Ascending aorta (tissue), 2 donors: ENCODE measurements around the gene GDF9. TPM values are rescaled to one million over a fixed set of nuclear protein-coding genes. Genes with fewer than 3 reads are reported as not detected.
"Not testable (repeated sequence)": the region's sequence is repeated elsewhere in the genome, so short reads cannot be mapped to it uniquely, and the experiment has no call there.

ENCODE experiments used
- DNase-seq, 2 donors: peaks; one replicate each; pipeline ENCODE4 v3.0.0-alpha.2; 2019; ENCODE audit warnings: low spot score in 2 of 2
- H3K27ac ChIP-seq, 2 donors: fragments of 200-600 bp; sonication (generic); one replicate each; pipeline ENCODE4 v1.5.1; 2016 to 2017; ENCODE audit warnings: mild to moderate bottlenecking in 1 of 2
- H3K27me3 ChIP-seq: fragments of 200-600 bp; sonication (generic); one replicate; pipeline ENCODE4 v1.5.1; 2017
- H3K36me3 ChIP-seq, 2 donors: fragments of 200-600 bp; sonication (generic); one replicate each; pipeline ENCODE4 v1.5.1; 2016
- H3K4me1 ChIP-seq, 2 donors: fragments of 200-600 bp; sonication (generic); one replicate each; pipeline ENCODE4 v1.5.1; 2016 to 2017; ENCODE audit warnings: mild to moderate bottlenecking in 1 of 2
- H3K4me3 ChIP-seq, 2 donors: fragments of 200-600 bp; sonication (generic); one replicate each; pipeline ENCODE4 v1.5.1; 2016 to 2017; ENCODE audit warnings: mild to moderate bottlenecking in 1 of 2
- H3K9me3 ChIP-seq, 2 donors: fragments of 200-600 bp; sonication (generic); one replicate each; pipeline ENCODE4 v1.5.1; 2016
- intact Hi-C: fragments of 100-400 bp; cut with DNase I; formaldehyde crosslinking; loops from one replicate; pipeline ENCODE4 v1.15.1; 2023
- total RNA-seq: library from RNA; depleted of rRNA; stranded (reverse); fragments of >200 nt; gene quantifications from one replicate; pipeline ENCODE4 v1.1.0, GENCODE V29; 2016
- TF ChIP-seq, protein P1 (sequence below), 3 experiments: fragments of 200-600 bp in 2 of 3; fragments of 450-650 bp in 1 of 3; sonication (generic) in 2 of 3; IDR thresholded peaks; one replicate each; pipeline ENCODE4 v1.5.1; 2016 to 2019; ENCODE audit warnings: antibody characterized with exemption in 3 of 3, mild to moderate bottlenecking in 1 of 3, moderate library complexity in 1 of 3

GDF9 gene
- total RNA-seq, 1 donor from 2014 or later: not detected

DNA sequence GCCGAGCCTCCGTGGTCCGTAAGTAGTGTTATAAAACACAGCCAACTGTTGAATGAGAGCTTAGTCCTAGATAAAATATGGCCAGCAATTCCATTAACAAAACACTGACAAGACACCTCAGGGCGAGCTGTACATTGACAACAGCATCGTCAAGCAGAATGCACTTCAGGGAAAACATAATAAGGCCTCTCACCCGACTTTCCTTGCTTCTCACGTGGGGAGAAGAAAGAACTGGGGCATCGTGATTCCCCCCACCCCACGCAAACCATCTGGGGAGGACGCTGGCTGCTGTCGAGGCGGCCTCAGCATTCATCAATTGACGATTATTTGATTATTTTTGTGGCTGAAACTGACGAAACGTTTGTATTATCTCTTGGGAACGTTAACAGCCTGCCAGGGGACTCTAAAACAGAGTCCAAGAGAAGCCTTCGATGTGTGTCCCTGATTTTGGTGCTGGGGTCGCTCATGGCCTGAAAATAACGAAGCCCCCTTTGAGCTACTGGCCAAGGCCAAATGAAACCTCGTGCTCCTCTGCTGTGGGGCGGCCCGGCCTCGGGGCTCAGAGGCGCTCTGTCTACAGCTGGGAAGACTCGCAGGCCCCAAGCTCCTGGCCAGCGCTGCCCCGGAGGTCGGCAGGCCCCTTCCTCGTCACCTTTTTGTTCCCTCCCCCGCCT, 464 bp downstream of the GDF9 start:
- Histone ChIP-seq H3K9me3 (no peaks in the 10 kb centered on the region), H3K36me3 (peaks cover 0 to 21% of the 10 kb centered on the region in 2 donors), H3K27me3 (no peaks in the 10 kb centered on the region), H3K27ac (peak overlapping the region; percentile 90 to 95), H3K4me1 (peaks cover 5 to 14% of the 10 kb centered on the region in 2 donors), H3K4me3 (peak overlapping the region; percentile 82 to 85)
- TF ChIP-seq, protein P1, sequence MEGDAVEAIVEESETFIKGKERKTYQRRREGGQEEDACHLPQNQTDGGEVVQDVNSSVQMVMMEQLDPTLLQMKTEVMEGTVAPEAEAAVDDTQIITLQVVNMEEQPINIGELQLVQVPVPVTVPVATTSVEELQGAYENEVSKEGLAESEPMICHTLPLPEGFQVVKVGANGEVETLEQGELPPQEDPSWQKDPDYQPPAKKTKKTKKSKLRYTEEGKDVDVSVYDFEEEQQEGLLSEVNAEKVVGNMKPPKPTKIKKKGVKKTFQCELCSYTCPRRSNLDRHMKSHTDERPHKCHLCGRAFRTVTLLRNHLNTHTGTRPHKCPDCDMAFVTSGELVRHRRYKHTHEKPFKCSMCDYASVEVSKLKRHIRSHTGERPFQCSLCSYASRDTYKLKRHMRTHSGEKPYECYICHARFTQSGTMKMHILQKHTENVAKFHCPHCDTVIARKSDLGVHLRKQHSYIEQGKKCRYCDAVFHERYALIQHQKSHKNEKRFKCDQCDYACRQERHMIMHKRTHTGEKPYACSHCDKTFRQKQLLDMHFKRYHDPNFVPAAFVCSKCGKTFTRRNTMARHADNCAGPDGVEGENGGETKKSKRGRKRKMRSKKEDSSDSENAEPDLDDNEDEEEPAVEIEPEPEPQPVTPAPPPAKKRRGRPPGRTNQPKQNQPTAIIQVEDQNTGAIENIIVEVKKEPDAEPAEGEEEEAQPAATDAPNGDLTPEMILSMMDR (IDR thresholded peaks at IDR 0.05): no peak
- no peak for DNase-seq
- intact Hi-C loops: loop anchor here (1.0 to 2.0 kb wide), 3 partner anchors 36 to 185 kb away; partner anchors contain the start of genes AFF4 and SHROOM1

DNA sequence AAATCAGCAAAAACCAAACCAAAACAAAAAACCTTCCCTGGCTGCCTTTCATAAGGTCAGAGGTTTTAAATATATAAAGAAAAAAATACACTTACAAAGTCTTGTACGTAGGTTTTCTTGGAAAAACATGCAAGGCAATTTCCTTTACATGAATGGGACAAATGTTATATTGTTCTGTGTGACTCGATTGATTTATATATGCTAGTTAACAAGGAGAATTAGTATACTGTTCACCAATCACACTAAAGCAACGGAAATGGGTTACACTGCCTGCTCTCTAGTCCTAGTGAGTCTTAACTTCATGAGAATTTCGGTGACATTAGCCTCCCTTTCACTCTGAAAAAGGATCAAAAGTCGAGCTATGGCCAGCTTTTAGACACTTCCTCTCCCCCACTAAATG, 5.5 kb downstream of the GDF9 start:
- H3K4me3 ChIP-seq: no peak overlapping the region
- no peaks in the 10 kb centered on the region for H3K9me3 ChIP-seq
- DNase-seq: no peak
- H3K4me1 ChIP-seq: peaks cover 1 to 4% of the 10 kb centered on the region in 2 donors
- no peaks in the 10 kb centered on the region for H3K36me3 ChIP-seq
- TF ChIP-seq, protein P1 (IDR thresholded peaks at IDR 0.05): no peak
- no peaks in the 10 kb centered on the region for H3K27me3 ChIP-seq
- no peak overlapping the region for H3K27ac ChIP-seq
- intact Hi-C loops: no loop called here

DNA sequence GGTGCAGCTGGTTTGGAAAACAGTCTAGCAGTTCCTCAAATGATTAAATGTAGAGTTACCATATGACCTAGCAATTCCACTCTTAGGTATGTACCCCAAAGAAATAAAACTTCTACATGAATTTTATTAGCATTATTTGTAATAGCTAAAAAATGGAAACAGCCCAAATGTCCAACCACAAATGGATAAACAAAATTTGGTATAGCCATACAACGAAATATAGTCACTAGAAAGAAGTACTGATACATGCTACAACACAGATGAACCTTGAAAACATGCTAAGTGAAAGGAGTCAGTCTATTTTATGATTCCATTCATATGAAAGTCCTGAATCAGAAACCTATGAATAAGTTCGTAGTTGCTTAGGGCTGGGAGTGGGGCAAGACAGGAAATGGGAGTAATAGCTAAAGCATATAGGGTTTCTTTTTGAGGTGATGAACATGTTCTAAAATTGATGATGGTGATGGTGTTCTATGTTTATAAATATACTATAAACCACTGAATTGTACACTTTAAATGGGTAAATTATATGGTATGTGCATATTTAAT, 6.3 kb downstream of the GDF9 start:
- DNase-seq: no peak
- intact Hi-C loops: no loop called here
- H3K4me3 ChIP-seq: no peak overlapping the region
- no peaks in the 10 kb centered on the region for H3K4me1 ChIP-seq
- no peaks in the 10 kb centered on the region for H3K9me3 ChIP-seq
- H3K27me3 ChIP-seq: no peaks in the 10 kb centered on the region
- no peak overlapping the region for H3K27ac ChIP-seq
- no peaks in the 10 kb centered on the region for H3K36me3 ChIP-seq
- TF ChIP-seq, protein P1 (IDR thresholded peaks at IDR 0.05): no peak

DNA sequence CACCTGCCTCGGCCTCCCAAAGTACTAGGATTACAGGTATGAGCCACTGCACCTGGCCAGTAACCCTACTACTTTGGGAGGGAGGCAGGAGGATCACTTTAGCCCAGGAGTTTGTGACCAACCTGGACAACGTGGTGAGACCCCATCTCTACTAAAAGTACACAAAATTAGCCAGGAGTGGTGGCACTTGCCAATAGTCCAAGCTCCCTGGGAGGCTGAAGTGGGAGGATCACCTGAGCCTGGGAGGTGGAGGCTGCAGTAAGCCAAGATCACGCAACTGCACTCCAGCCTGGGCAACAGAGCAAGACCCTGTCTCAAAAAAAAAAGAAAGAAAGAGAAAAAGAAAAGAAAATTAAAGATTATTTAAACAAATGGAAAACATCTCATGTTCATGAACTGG, 10.3 kb downstream of the GDF9 start:
- H3K4me3 ChIP-seq: no peak overlapping the region
- no peaks in the 10 kb centered on the region for H3K27me3 ChIP-seq
- TF ChIP-seq, protein P1 (IDR thresholded peaks at IDR 0.05): no peak
- no peak overlapping the region for H3K27ac ChIP-seq
- H3K4me1 ChIP-seq: no peaks in the 10 kb centered on the region
- H3K36me3 ChIP-seq: no peaks in the 10 kb centered on the region
- intact Hi-C loops: no loop called here
- no peaks in the 10 kb centered on the region for H3K9me3 ChIP-seq
- no peak for DNase-seq

DNA sequence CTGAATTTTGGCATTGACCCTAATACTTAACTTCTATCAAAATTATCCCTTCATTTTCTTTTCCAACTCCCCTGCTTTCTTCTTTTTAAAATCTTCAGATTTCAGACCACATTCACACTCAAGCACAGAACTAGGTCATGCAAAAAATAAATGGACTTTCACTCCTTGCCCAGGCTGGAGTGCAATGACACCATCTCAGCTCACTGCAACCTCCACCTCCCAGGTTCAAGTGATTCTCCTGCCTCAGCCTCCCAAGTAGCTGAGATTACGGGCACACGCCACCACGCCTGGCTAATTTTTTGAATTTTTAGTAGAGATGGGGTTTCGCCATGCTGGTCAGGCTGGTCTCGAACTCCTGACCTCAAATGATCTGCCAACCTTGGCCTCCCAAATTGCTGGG, 11.3 kb downstream of the GDF9 start:
- DNase-seq, H3K27me3 ChIP-seq, H3K36me3 ChIP-seq, H3K4me1 ChIP-seq, H3K27ac ChIP-seq, intact Hi-C loops, H3K4me3 ChIP-seq, H3K9me3 ChIP-seq: not testable (repeated sequence)

DNA sequence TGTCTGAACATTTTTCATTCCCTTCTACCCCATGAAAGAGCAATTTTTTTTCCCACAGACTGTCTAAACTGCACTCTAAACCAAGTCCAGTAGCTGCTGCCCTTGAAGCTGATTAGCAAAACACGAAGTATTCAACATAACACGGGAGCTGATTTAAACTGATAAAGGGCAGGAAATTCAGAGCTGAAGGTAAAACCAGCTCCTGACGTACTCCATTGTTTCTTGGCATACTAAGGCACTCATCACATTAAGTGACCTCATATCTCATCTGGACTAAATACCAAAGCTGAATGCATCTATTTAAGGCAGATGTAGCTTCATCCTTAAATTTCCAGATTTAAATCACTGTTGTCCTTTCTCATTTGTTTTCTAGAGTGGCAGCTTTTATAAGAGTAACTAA, 12.0 kb downstream of the GDF9 start:
- DNase-seq: no peak
- H3K27me3 ChIP-seq: no peaks in the 10 kb centered on the region
- intact Hi-C loops: no loop called here
- no peaks in the 10 kb centered on the region for H3K4me1 ChIP-seq
- TF ChIP-seq, protein P1 (IDR thresholded peaks at IDR 0.05): no peak
- no peak overlapping the region for H3K27ac ChIP-seq
- H3K36me3 ChIP-seq: no peaks in the 10 kb centered on the region
- no peak overlapping the region for H3K4me3 ChIP-seq
- H3K9me3 ChIP-seq: no peaks in the 10 kb centered on the region
